Aorta (tissue), 5 donors: ENCODE results near the gene RPGRIP1. TPM values are rescaled to one million over a fixed set of nuclear protein-coding genes. Genes with fewer than 3 reads are reported as not detected.

Experiments used
- ATAC-seq: fragments of 200-7000 bp; cut with Tn5 transposase; one replicate; pipeline ENCODE4 v1.9.1; 2022; ENCODE audit warnings: moderate library complexity; ENCODE audit not compliant: low FRiP score
- DNase-seq, 2 donors: peaks; one replicate each; pipeline ENCODE4 v3.0.0-alpha.2; 2020
- H3K27ac ChIP-seq, 2 donors: one replicate each; pipeline ENCODE4 v1.5.1; 2013; ENCODE audit warnings: low read length in 2 of 2, mild to moderate bottlenecking in 2 of 2, moderate library complexity in 2 of 2, control low read depth in 1 of 2, inconsistent platforms in 1 of 2, low read depth in 1 of 2
- H3K27me3 ChIP-seq, 2 donors: one replicate each; pipeline ENCODE4 v1.6.1; 2013; ENCODE audit warnings: control low read depth in 1 of 2, low read length in 1 of 2, mild to moderate bottlenecking in 1 of 2, moderate library complexity in 1 of 2; ENCODE audit not compliant: insufficient read depth in 2 of 2, control insufficient read depth in 1 of 2
- H3K36me3 ChIP-seq, 2 donors: one replicate each; pipeline ENCODE4 v1.6.1; 2013; ENCODE audit warnings: control low read depth in 1 of 2, low read length in 1 of 2, mild to moderate bottlenecking in 1 of 2; ENCODE audit not compliant: insufficient read depth in 2 of 2, control insufficient read depth in 1 of 2
- H3K4me1 ChIP-seq, 2 donors: one replicate each; pipeline ENCODE4 v1.6.1; 2013; ENCODE audit warnings: low read length in 2 of 2, control low read depth in 1 of 2, mild to moderate bottlenecking in 1 of 2, moderate library complexity in 1 of 2; ENCODE audit not compliant: insufficient read depth in 2 of 2, control insufficient read depth in 1 of 2
- H3K4me3 ChIP-seq, 2 donors: one replicate each; pipeline ENCODE4 v1.5.1; 2013; ENCODE audit warnings: low read length in 2 of 2, control low read depth in 1 of 2, mild to moderate bottlenecking in 1 of 2
- H3K9me3 ChIP-seq: one replicate; pipeline ENCODE4 v1.6.1; 2013; ENCODE audit warnings: mild to moderate bottlenecking, low read length; ENCODE audit not compliant: control insufficient read depth
- WGBS, 2 donors: extraction: QIAGEN DNeasy Blood & Tissue Kit; methylation state at CpG; one replicate each; pipeline ENCODE4 v1.1.7; 2013; 5-methylcytosine and 5-hydroxymethylcytosine counted together
- intact Hi-C, 2 donors: fragments of 100-400 bp; cut with DNase I; formaldehyde crosslinking; loops; one replicate each; pipeline versions ENCODE4 v1.14.2 to v1.15.0; 2022
- long read RNA-seq, 2 donors: library from polyadenylated mRNA; unstranded; transcript quantifications; one replicate each; pipeline ENCODE4 v2.0.0, GENCODE V29; 2020 to 2021
- polyA plus RNA-seq, 2 donors: library from polyadenylated mRNA; stranded (reverse); fragments of 200-250 nt; gene quantifications; one replicate each; pipeline ENCODE4 v1.2.3, GENCODE V29; 2013
- total RNA-seq, 2 donors: library from RNA; stranded (reverse); fragmentation: NEBNext Ultra II Directional; extraction: Animal tissue kit (Norgen Biotek cat#: 25700); gene quantifications; one replicate each; pipeline ENCODE4 v1.2.1, GENCODE V29; 2021
- donor health status: healthy with polysubstance abuse.
- donor health status: Bipolar disorder and iron deficiency.
- donor health status: DM: no; HTN: no; CAD: no.
- donor health status: DM: no; HTN: no; CAD: no.
- donor health status: DM: yes; HTN: yes; CAD: no.

Gene RPGRIP1
- total RNA-seq, result 1 to 10 TPM in 1 of 2 donors, under 1 TPM in 1; 0.39 to 2.3 TPM
- polyA plus RNA-seq, result under 1 TPM in 1 of 2 donors, not detected in 1; 0.25 TPM
- long read RNA-seq, donor 1, result 0 reads
- long read RNA-seq, donor 2, result 0 reads

DNA sequence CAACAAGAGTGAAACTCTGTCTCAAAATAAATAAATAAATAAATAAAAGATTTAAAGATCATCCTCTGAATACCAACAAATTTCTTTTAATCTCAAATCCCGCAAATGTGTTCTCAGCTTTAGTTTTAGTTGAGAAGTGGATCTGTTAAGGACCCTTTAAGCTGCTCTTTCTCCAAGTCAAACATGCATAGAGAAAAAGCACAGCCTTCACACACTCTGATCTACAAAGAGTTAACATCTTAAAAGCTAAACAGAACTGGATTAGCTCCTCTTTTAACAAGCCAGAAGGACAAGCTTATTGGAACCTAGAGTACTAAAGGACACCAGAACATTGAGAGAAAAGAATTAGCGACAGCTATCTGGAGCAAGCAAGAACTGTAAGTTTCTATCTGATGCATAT, at the start of gene RPGRIP1:
TSS of gene RPGRIP1 (plus strand) at position 301 of the 400 bp plus-strand sequence. CDS start 7,894 bp downstream, outside the sequence.
- H3K9me3 ChIP-seq, result no peaks in the 10 kb centered on the region
- no peak for ATAC-seq
- no peak for DNase-seq
- no peak within 1 kb of the TSS for H3K27ac ChIP-seq
- no peaks in the 10 kb centered on the region for H3K36me3 ChIP-seq
- no peak within 1 kb of the TSS for H3K4me3 ChIP-seq
- H3K4me1 ChIP-seq, result no peaks in the 10 kb centered on the region
- H3K27me3 ChIP-seq, result no peaks in the 10 kb centered on the region
- intact Hi-C loops, result loop anchor here in 1 of 2 donors (10.0 kb wide), 1 partner anchor 1145 kb away; no protein-coding TSS in a partner anchor
- 90 to 93% methylated on average over 2 of the region's 2 CpGs for WGBS, 2 donors

DNA sequence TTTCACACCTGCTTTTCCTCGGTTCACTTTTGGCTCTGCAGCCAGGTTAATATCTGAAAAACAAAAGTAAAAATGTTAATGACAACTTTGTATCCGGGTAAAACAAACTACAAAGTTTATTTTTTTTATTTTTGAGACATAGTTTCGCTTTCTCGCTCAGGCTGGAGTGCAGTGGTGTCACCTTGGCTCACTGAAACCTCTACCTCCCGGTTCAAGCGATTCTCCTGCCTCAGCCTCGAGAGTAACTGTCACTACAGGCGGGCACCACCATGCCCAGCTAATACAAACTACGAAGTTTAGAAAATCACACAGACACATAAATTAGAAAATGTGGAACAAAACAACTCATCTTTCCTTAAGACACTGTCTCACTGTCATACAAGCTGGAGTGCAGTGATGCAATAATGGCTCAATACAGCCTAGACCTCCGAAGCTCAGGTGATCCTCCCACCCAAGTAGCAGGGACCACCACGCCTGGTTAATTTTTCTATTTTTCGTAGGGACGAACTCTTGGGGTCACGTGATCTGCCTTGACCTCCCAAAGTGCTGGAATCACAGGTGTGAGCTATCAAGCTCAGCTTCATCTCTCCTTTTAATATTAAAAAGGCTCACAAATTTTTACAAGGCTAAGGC, 48.7 kb upstream of the RPGRIP1 start:
- Histone ChIP-seq H3K9me3 (no peaks in the 10 kb centered on the region), H3K36me3 (peaks cover 0 to 5% of the 10 kb centered on the region in 2 donors), H3K4me1 (peaks cover 0 to 3% of the 10 kb centered on the region in 2 donors), H3K4me3 (no peak overlapping the region), H3K27me3 (no peaks in the 10 kb centered on the region), H3K27ac (no peak overlapping the region)
- intact Hi-C loops, result no loop called here
- ATAC-seq (no peak), DNase-seq (no peak)
- WGBS, 2 donors, result 77 to 78% methylated on average over 14 of the region's 14 CpGs

DNA sequence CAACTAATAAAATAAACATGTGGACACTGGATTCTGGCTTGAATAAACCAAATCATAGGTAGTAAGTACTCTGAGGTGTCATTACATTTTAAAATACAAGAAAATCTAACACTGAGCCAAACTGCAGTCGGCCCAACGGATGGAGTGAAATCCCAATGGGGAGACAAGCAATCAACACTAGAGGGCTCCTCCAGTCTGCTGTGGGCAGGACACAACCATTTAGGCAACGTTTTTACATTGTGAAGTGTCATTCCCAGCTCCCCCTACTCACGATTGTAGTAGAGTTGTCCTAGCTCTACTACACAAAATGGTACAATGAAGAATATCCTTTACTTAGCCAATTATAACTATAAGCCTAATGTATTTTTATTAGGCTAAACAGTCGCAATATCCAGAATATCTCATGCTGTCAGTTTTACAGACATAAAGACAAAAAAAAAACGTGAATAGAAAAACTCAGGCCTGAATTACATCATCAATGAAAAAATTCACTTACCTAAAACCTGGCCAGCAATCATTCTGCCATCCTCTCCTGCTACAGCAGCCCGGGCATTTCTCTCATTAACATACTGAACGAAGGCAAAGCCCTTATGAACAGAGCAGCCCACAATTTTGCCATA, 46.3 kb upstream of the RPGRIP1 start:
- Histone ChIP-seq H3K4me1 (peaks cover 0 to 3% of the 10 kb centered on the region in 2 donors), H3K27ac (no peak overlapping the region), H3K27me3 (no peaks in the 10 kb centered on the region), H3K36me3 (peaks cover 0 to 5% of the 10 kb centered on the region in 2 donors), H3K9me3 (no peaks in the 10 kb centered on the region), H3K4me3 (no peak overlapping the region)
- peak in 1 of 2 donors; percentile 34 for DNase-seq
- no peak for ATAC-seq
- intact Hi-C loops, result no loop called here
- WGBS, 2 donors, result 40 to 43% methylated on average over 8 of the region's 8 CpGs

DNA sequence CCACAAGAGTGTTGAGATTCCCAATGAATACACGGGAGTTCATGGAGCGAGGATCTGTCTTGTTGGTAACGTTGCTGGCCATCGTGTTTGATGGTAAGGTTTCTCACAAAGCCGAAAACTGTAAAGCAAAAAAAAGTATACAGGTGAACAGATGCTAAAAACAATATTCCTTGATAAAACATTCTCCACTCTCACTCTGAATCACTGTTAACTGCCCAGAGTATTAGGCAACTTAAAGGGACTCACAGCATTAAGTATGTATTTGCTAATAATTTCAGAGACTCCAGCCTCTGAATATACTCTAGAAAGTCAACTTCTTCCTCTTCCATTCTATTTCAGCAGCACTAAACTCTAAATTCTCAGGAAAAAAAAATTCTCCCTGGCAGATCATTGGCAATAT, 45.8 kb upstream of the RPGRIP1 start:
- no peaks in the 10 kb centered on the region for H3K9me3 ChIP-seq
- no peak for ATAC-seq
- peaks cover 0 to 3% of the 10 kb centered on the region in 2 donors for H3K4me1 ChIP-seq
- DNase-seq, result no peak
- peaks cover 0 to 5% of the 10 kb centered on the region in 2 donors for H3K36me3 ChIP-seq
- intact Hi-C loops, result no loop called here
- 71 to 74% methylated on average over 5 of the region's 5 CpGs for WGBS, 2 donors
- no peak overlapping the region for H3K27ac ChIP-seq
- no peak overlapping the region for H3K4me3 ChIP-seq
- no peaks in the 10 kb centered on the region for H3K27me3 ChIP-seq

DNA sequence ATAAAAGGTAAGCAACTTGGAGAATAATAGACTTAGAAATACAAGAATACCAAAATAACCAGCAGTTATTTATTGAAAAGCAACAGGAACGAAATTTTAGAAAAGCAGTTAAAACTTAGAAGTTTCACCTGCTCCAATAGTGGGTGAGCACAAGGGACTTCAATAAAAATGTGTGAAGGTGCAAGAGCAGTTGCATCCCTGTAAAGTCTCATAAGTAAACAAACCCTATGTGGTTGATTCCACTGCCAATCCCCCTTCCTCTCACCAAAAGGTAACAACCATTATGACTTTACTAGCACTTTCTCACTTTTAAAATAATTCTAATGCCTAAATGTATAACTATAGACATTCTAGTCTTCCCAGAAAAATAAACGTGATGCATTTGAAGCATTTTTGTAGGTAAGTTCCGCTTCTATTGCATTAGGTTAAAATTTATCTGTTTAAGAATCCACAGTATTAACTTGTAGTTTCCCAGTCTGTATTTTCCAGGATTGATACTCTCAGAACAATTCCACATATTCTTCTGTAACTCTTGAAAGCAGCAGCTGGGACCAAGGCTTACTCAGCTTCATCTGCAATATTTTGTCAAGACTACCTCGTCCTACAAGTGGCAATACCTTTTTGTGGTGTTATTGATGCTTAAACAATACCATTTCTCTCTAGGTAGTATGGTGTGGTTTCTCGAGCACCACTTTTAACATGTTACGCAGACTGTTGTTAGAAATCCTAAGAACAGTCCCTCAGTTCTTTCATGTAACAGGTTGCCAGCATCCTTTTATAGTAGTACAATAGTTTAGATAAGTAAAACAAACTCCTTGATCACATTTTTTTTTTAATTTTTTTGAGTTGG, 42.7 kb upstream of the RPGRIP1 start:
- peaks cover 0 to 3% of the 10 kb centered on the region in 2 donors for H3K4me1 ChIP-seq
- H3K4me3 ChIP-seq, result no peak overlapping the region
- no peak overlapping the region for H3K27ac ChIP-seq
- 54 to 63% methylated on average over 6 of the region's 6 CpGs for WGBS, 2 donors
- no peak for DNase-seq
- H3K36me3 ChIP-seq, result peaks cover 0 to 5% of the 10 kb centered on the region in 2 donors
- intact Hi-C loops, result no loop called here
- no peaks in the 10 kb centered on the region for H3K9me3 ChIP-seq
- no peak for ATAC-seq
- no peaks in the 10 kb centered on the region for H3K27me3 ChIP-seq

DNA sequence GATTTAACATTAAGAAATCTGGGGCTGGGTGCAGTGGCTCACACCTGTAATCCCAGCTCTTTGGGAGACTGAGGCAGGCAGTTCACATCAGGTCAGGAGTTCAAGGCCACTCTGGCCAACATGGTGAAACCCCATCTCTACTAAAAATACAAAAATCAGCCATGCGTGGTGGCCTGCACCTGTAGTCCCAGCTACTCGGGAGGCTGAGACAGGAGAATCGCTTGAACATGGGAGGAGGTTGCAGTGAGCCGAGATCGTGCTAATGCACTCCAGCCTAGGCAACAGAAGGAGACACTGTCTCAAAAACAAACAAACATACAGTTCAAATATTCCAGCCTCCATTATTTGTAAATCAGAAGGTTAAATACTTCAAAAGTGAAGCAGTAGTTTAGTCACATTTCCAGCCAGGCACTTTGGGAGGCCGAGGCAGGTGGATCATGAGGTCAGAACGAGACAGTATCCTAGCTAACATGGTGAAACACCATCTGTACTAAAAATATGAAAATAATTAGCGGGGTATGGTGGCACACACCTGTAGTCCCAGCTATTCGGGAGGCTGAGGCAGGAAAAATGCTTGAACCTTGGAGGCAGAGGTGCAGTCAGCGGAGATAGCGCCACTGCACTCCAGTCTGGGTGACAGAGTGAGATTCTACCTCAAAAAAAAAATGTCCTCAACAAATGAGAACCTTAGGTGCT, 40.9 kb upstream of the RPGRIP1 start:
- H3K27ac ChIP-seq, result no peak overlapping the region
- peaks cover 0 to 2% of the 10 kb centered on the region in 2 donors for H3K4me1 ChIP-seq
- H3K27me3 ChIP-seq, result no peaks in the 10 kb centered on the region
- intact Hi-C loops, result no loop called here
- no peaks in the 10 kb centered on the region for H3K9me3 ChIP-seq
- ATAC-seq (no peak), DNase-seq (no peak)
- WGBS, 2 donors, result 92 to 94% methylated on average over 11 of the region's 11 CpGs
- no peaks in the 10 kb centered on the region for H3K36me3 ChIP-seq
- no peak overlapping the region for H3K4me3 ChIP-seq

DNA sequence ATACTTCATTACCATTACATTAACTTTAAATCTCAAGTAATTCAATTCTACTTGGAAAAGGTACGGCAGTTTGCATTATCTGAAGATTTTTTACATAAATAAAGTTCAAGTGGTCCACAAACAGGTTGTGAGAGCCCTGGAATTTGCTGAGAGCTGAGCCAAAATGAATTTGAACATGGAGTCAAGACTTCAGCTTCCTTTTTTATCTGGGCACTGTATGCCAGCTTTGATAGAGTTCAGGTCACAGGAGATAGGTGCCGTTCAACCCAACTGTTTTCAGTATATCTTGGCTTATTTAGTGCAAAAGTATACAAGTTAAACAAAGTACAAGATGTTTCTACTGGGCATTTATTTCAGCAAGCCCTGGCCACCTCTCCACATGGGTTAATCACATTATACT, 39.5 kb upstream of the RPGRIP1 start:
- H3K4me3 ChIP-seq, result no peak overlapping the region
- DNase-seq (no peak), ATAC-seq (no peak)
- intact Hi-C loops, result no loop called here
- H3K9me3 ChIP-seq, result no peaks in the 10 kb centered on the region
- WGBS, 2 donors, result 13 to 25% methylated on average over 2 of the region's 2 CpGs
- no peak overlapping the region for H3K27ac ChIP-seq
- no peaks in the 10 kb centered on the region for H3K27me3 ChIP-seq
- no peaks in the 10 kb centered on the region for H3K36me3 ChIP-seq
- no peaks in the 10 kb centered on the region for H3K4me1 ChIP-seq

DNA sequence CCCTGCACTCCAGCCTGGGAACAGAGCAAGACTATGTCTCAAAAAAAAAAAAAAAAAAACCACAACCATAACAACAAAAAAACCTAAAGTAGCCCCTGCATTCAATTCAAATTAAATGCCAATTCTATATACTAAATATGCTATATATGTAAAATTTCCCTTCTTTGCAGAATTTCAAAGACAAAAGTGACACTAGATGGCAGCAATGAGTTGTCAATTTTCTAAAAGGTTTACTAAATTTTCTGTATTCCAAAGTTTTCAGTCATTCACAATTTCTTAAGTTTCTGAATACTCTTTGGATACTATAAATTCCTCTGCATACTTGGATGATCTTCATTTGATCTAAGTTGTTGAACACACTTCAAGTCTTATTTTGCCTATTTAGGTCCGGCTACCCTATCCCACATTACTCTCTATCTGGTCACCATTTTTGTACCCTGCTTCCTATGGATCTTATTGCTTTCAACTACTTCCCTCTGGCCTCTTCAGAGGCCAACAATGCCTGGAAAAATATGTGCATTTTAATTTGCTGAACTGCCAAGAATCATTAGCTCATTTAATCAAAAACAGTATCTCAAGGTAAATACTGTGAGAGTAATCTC, 38.6 kb upstream of the RPGRIP1 start:
- intact Hi-C loops, result no loop called here

More for the DNA sequence above, 38.6 kb upstream of the RPGRIP1 start:
- Histone ChIP-seq H3K4me3 (no peak overlapping the region), H3K27ac (peak overlapping the region in 1 of 2 donors; percentile 43), H3K27me3 (no peaks in the 10 kb centered on the region), H3K36me3 (no peaks in the 10 kb centered on the region), H3K4me1 (no peaks in the 10 kb centered on the region), H3K9me3 (no peaks in the 10 kb centered on the region)
- no peak for DNase-seq
- 71 to 73% methylated on average over 1 of the region's 1 CpG for WGBS, 2 donors
- ATAC-seq, result no peak
